ENCODE measurements around the gene PRSS12.
"Not testable (repeated sequence)": the region's sequence is repeated elsewhere in the genome, so short reads cannot be mapped to it uniquely, and the experiment has no call there.

GRCh38 chr4:118392509-118392908 is 39.7 kb upstream of the PRSS12 start:
- not testable (repeated sequence) for TF ChIP-seq ELF1 (IDR thresholded peaks at IDR 0.05; ENCODE audit: borderline replicate concordance, low read depth); REST (IDR thresholded peaks at IDR 0.05; ENCODE audit: low read depth); EZH2 (IDR thresholded peaks at IDR 0.05)
